Stimulated activated CD8-positive, alpha-beta memory T cell treated with anti-CD3 and anti-CD28 coated beads, Interleukin-7, amount 100 ng/mL, for 48 hours (primary cell): ENCODE results near the gene ZNF142.

Experiments used
- DNase-seq, 2 donors: peaks; one replicate each; pipeline ENCODE4 v3.0.0-alpha.2; 2020; ENCODE audit warnings: low read depth in 1 of 2; ENCODE audit errors: extremely low read depth in 1 of 2

Gene ZNF142

DNA sequence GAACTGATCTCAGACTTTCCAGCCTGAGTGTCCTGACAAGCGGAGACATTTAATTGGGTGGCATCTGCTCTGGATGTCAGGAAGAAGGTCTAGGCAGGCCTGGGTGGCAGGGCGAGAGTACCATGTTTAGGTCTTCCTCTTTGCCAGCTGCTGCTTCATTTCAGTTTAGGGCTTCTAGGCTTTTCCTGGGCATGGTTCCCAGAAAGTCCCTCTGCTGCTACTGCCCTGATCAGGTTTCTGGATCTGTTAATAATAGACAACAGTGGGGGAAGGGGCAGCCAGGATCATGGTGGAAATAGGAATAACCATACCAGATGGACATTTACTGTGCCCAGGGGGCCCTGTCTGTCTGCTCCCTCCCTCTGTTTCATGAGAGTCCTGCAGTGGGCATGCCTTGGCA lies 54.0 kb downstream of the ZNF142 start:
- DNase-seq, result no peak
